CD14-positive monocyte (primary cell): ENCODE measurements around the gene PRPF31. TPM values are rescaled to one million over a fixed set of nuclear protein-coding genes. Genes with fewer than 3 reads are reported as not detected.

Experiments
- DNase-seq, 3 donors: peaks; one replicate each; pipeline ENCODE4 v3.0.0-alpha.2; 2011 to 2022
- H2AFZ ChIP-seq: 2 replicates; pipeline ENCODE4 v1.6.0; 2012; ENCODE audit warnings: mild to moderate bottlenecking, low read depth, low read length, inconsistent platforms; ENCODE audit not compliant: insufficient read depth, poor library complexity, severe bottlenecking
- H3K27ac ChIP-seq, 2 donors: 1 replicate in 1 of 2; 2 replicates in 1 of 2; pipeline ENCODE4 v1.5.1; 2012 to 2013; ENCODE audit warnings: low read length in 2 of 2, control low read depth in 1 of 2, inconsistent platforms in 1 of 2, low read depth in 1 of 2, mild to moderate bottlenecking in 1 of 2
- H3K27me3 ChIP-seq, 2 donors: one replicate each; pipeline versions ENCODE4 v1.6.0 to v1.6.1; 2011 to 2013; ENCODE audit warnings: low read length in 2 of 2; ENCODE audit not compliant: control insufficient read depth in 2 of 2, insufficient read depth in 2 of 2
- H3K36me3 ChIP-seq, 2 donors: replicated peaks in 1 of 2; 1 replicate in 1 of 2; 2 replicates in 1 of 2; pipeline versions ENCODE4 v1.5.1 to v1.6.1; 2012 to 2013; ENCODE audit warnings: low read length in 2 of 2, control low read depth in 1 of 2, inconsistent platforms in 1 of 2, mild to moderate bottlenecking in 1 of 2; ENCODE audit not compliant: insufficient read depth in 2 of 2, control insufficient read depth in 1 of 2
- H3K4me1 ChIP-seq, 2 donors: 1 replicate in 1 of 2; 2 replicates in 1 of 2; pipeline versions ENCODE4 v1.5.1 to v1.6.1; 2012 to 2013; ENCODE audit warnings: low read length in 2 of 2, control low read depth in 1 of 2, inconsistent platforms in 1 of 2, mild to moderate bottlenecking in 1 of 2, moderate library complexity in 1 of 2; ENCODE audit not compliant: insufficient read depth in 2 of 2, control insufficient read depth in 1 of 2
- H3K4me2 ChIP-seq: replicated peaks from 2 replicates; pipeline ENCODE3; 2012; ENCODE audit warnings: low read length, moderate library complexity, mild to moderate bottlenecking; ENCODE audit not compliant: poor library complexity, severe bottlenecking; ENCODE audit errors: extremely low read depth
- H3K4me3 ChIP-seq, 3 experiments: fragments of 200-600 bp in 1 of 3; sonication (generic) in 1 of 3; replicated peaks in 1 of 3; 1 replicate in 2 of 3; 2 replicates in 1 of 3; pipeline ENCODE4 v1.5.1; 2011 to 2013; ENCODE audit warnings: low read length in 3 of 3, mild to moderate bottlenecking in 3 of 3, control low read depth in 2 of 3, low read depth in 2 of 3, inconsistent platforms in 1 of 3, moderate library complexity in 1 of 3
- H3K79me2 ChIP-seq: 2 replicates; pipeline ENCODE4 v1.6.0; 2012; ENCODE audit warnings: mild to moderate bottlenecking, control low read depth, inconsistent platforms, low read length, moderate library complexity; ENCODE audit not compliant: insufficient read depth
- H3K9ac ChIP-seq: 2 replicates; pipeline ENCODE4 v1.6.0; 2017; ENCODE audit warnings: low read length, mild to moderate bottlenecking; ENCODE audit not compliant: insufficient read depth, poor library complexity, severe bottlenecking
- H3K9me3 ChIP-seq, 2 donors: replicated peaks in 1 of 2; 1 replicate in 1 of 2; 2 replicates in 1 of 2; pipeline versions ENCODE4 v1.5.1 to v1.6.1; 2012 to 2013; ENCODE audit warnings: low read length in 2 of 2, control low read depth in 1 of 2; ENCODE audit not compliant: control insufficient read depth in 1 of 2, insufficient read depth in 1 of 2
- H4K20me1 ChIP-seq: 2 replicates; pipeline ENCODE4 v1.6.0; 2012; ENCODE audit warnings: mild to moderate bottlenecking, low read length, control low read depth, moderate library complexity; ENCODE audit not compliant: insufficient read depth
- H3K27ac Mint-ChIP-seq, 7 donors: one replicate each; pipeline ENCODE4 v1.8.0; 2020; ENCODE audit warnings: mild to moderate bottlenecking in 7 of 7, mixed read lengths in 7 of 7, moderate library complexity in 6 of 7, inconsistent platforms in 2 of 7
- H3K27me3 Mint-ChIP-seq, 3 donors: one replicate each; pipeline ENCODE4 v1.8.0; 2021 to 2022; ENCODE audit warnings: low read depth in 3 of 3, mild to moderate bottlenecking in 3 of 3, mixed read lengths in 3 of 3, moderate library complexity in 3 of 3, inconsistent platforms in 1 of 3
- H3K36me3 Mint-ChIP-seq, 2 donors: one replicate each; pipeline ENCODE4 v1.8.0; 2020; ENCODE audit warnings: mixed read lengths in 2 of 2, inconsistent platforms in 1 of 2, mild to moderate bottlenecking in 1 of 2
- H3K4me1 Mint-ChIP-seq: one replicate; pipeline ENCODE4 v1.8.0; 2020; ENCODE audit warnings: mild to moderate bottlenecking, mixed read lengths
- H3K4me3 Mint-ChIP-seq, 2 donors: one replicate each; pipeline ENCODE4 v1.8.0; 2020; ENCODE audit warnings: mild to moderate bottlenecking in 2 of 2, mixed read lengths in 2 of 2, moderate library complexity in 1 of 2
- H3K9me3 Mint-ChIP-seq, 7 donors: one replicate each; pipeline ENCODE4 v1.8.0; 2020 to 2022; ENCODE audit warnings: mixed read lengths in 7 of 7, mild to moderate bottlenecking in 6 of 7, moderate library complexity in 6 of 7, inconsistent platforms in 2 of 7
- WGBS: methylation state at CpG from one replicate; pipeline ENCODE4 v1.1.5; 2013; ENCODE audit warnings: missing lambda C conversion rate; ENCODE audit not compliant: insufficient coverage; 5-methylcytosine and 5-hydroxymethylcytosine counted together
- intact Hi-C, 2 donors: fragments of 100-400 bp; cut with micrococcal nuclease; formaldehyde crosslinking; loops; one replicate each; pipeline versions ENCODE4 v1.15.0 to v1.15.1; 2023
- polyA plus RNA-seq, 3 donors: library from polyadenylated mRNA; depleted of rRNA in 1 of 3; unstranded in 2 of 3; stranded (reverse) in 1 of 3; fragments of 300-500 nt in 2 of 3; fragments of >200 nt in 1 of 3; fragmentation: Illumina TruSeq in 2 of 3; gene quantifications; 1 replicate in 2 of 3; 2 replicates in 1 of 3; pipeline ENCODE4 v1.2.3, GENCODE V29; 2012 to 2021
- TF ChIP-seq, protein P1 (sequence below): fragments of 200-600 bp; IDR thresholded peaks from one replicate; pipeline ENCODE4 v1.8.0; 2022; ENCODE audit warnings: antibody characterized with exemption, mild to moderate bottlenecking

The PRPF31 gene
- polyA plus RNA-seq, 3 donors, result 34.4 to 51.8 (median 37.6) TPM

- intact Hi-C loops, result no loop called here
- H3K4me1 Mint-ChIP-seq, result peaks cover 26% of the 10 kb centered on the region
- peaks cover 73 to 82% of the 10 kb centered on the region in 2 donors for H3K36me3 ChIP-seq
- no peak overlapping the region for H3K4me2 ChIP-seq
- no peaks in the 10 kb centered on the region for H3K9me3 ChIP-seq
- WGBS, result 83% methylated on average over 5 of the region's 7 CpGs
- peaks cover 16 to 25% of the 10 kb centered on the region in 2 donors for H3K4me1 ChIP-seq
- H3K4me3 Mint-ChIP-seq, result no peak overlapping the region
- peaks cover 0 to 2% (median 0%) of the 10 kb centered on the region in 7 donors for H3K9me3 Mint-ChIP-seq
- H4K20me1 ChIP-seq, result peaks cover 92% of the 10 kb centered on the region
- H3K27ac ChIP-seq, result no peak overlapping the region
- peaks cover 59% of the 10 kb centered on the region for H3K79me2 ChIP-seq
- no peak for DNase-seq
- peaks cover 63 to 73% of the 10 kb centered on the region in 2 donors for H3K36me3 Mint-ChIP-seq
- H3K27me3 Mint-ChIP-seq, result peaks cover 0 to 3% (median 0%) of the 10 kb centered on the region in 3 donors
- H2AFZ ChIP-seq, result no peak overlapping the region
- peak overlapping the region in 2 of 7 donors; percentile 47 to 60 for H3K27ac Mint-ChIP-seq
- no peak overlapping the region for H3K9ac ChIP-seq
- no peak overlapping the region for H3K4me3 ChIP-seq
- TF ChIP-seq, protein P1, sequence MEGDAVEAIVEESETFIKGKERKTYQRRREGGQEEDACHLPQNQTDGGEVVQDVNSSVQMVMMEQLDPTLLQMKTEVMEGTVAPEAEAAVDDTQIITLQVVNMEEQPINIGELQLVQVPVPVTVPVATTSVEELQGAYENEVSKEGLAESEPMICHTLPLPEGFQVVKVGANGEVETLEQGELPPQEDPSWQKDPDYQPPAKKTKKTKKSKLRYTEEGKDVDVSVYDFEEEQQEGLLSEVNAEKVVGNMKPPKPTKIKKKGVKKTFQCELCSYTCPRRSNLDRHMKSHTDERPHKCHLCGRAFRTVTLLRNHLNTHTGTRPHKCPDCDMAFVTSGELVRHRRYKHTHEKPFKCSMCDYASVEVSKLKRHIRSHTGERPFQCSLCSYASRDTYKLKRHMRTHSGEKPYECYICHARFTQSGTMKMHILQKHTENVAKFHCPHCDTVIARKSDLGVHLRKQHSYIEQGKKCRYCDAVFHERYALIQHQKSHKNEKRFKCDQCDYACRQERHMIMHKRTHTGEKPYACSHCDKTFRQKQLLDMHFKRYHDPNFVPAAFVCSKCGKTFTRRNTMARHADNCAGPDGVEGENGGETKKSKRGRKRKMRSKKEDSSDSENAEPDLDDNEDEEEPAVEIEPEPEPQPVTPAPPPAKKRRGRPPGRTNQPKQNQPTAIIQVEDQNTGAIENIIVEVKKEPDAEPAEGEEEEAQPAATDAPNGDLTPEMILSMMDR, result no peak
- H3K27me3 ChIP-seq, result no peaks in the 10 kb centered on the region
These were observed 26.7 kb downstream of the PRPF31 start for GRCh38 chr19:54142166-54142780.

- peaks cover 83 to 94% of the 10 kb centered on the region in 2 donors for H3K36me3 Mint-ChIP-seq
- TF ChIP-seq, protein P1, result no peak
These were observed 30.1 kb downstream of the PRPF31 start for GRCh38 chr19:54145541-54146158.

More at GRCh38 chr19:54145541-54146158, 30.1 kb downstream of the PRPF31 start:
- Histone ChIP-seq H3K9ac (no peak overlapping the region), H2AFZ (no peak overlapping the region), H3K4me1 (no peaks in the 10 kb centered on the region), H3K27me3 (no peaks in the 10 kb centered on the region), H3K27ac (no peak overlapping the region), H3K4me2 (no peak overlapping the region), H3K9me3 (no peaks in the 10 kb centered on the region), H4K20me1 (peaks cover 87% of the 10 kb centered on the region), H3K36me3 (peaks cover 94 to 99% of the 10 kb centered on the region in 2 donors), H3K4me3 (no peak overlapping the region), H3K79me2 (peaks cover 28% of the 10 kb centered on the region)
- H3K4me1 Mint-ChIP-seq, result peaks cover 4% of the 10 kb centered on the region
- intact Hi-C loops, result no loop called here
- WGBS, result 93% methylated on average over 26 of the region's 28 CpGs
- no peak for DNase-seq
- no peak overlapping the region for H3K27ac Mint-ChIP-seq
- H3K9me3 Mint-ChIP-seq, result no peaks in the 10 kb centered on the region
- no peaks in the 10 kb centered on the region for H3K27me3 Mint-ChIP-seq
- H3K4me3 Mint-ChIP-seq, result no peak overlapping the region
